ENCODE results near the gene MARK1.

The MARK1 gene

GRCh38 chr1:220527908-220528678 is at the start of gene MARK1:
Gene MARK1, plus strand, starts transcription at chr1:220528136. Its CDS starts 687 bp downstream, at chr1:220528823.
- DNase-seq (ENCODE audit: low read depth): peak; percentile 34

GRCh38 chr1:220483700-220484099 is 44.2 kb upstream of the MARK1 start:
- no peak for DNase-seq (ENCODE audit: low read depth)

GRCh38 chr1:220484135-220484534 is 43.8 kb upstream of the MARK1 start:
- no peak for DNase-seq (ENCODE audit: low read depth)

- peak; percentile 2 for DNase-seq (ENCODE audit: low read depth)
Observed at GRCh38 chr1:220485131-220485530, 42.8 kb upstream of the MARK1 start.

- no peak for DNase-seq (ENCODE audit: low read depth)
Observed at GRCh38 chr1:220485791-220486190, 42.1 kb upstream of the MARK1 start.

GRCh38 chr1:220487297-220487820 is 40.6 kb upstream of the MARK1 start:
- peak; percentile 49 for DNase-seq (ENCODE audit: low read depth)

- no peak for DNase-seq (ENCODE audit: low read depth)
Observed at GRCh38 chr1:220491891-220492290, 36.0 kb upstream of the MARK1 start.

- no peak for DNase-seq (ENCODE audit: low read depth)
Observed at GRCh38 chr1:220497220-220497947, 30.6 kb upstream of the MARK1 start.

- DNase-seq (ENCODE audit: low read depth): peak; percentile 35
Observed at GRCh38 chr1:220498188-220498587, 29.7 kb upstream of the MARK1 start.

- no peak for DNase-seq (ENCODE audit: low read depth)
Observed at GRCh38 chr1:220500372-220500771, 27.6 kb upstream of the MARK1 start.

- DNase-seq (ENCODE audit: low read depth): no peak
Observed at GRCh38 chr1:220504329-220504728, 23.6 kb upstream of the MARK1 start.

- no peak for DNase-seq (ENCODE audit: low read depth)
Observed at GRCh38 chr1:220507085-220507484, 20.9 kb upstream of the MARK1 start.

- DNase-seq (ENCODE audit: low read depth): peak; percentile 75
Observed at GRCh38 chr1:220511179-220511578, 16.8 kb upstream of the MARK1 start.

GRCh38 chr1:220511785-220512184 is 16.2 kb upstream of the MARK1 start:
- no peak for DNase-seq (ENCODE audit: low read depth)

GRCh38 chr1:220513834-220514233 is 14.1 kb upstream of the MARK1 start:
- DNase-seq (ENCODE audit: low read depth): no peak

- DNase-seq (ENCODE audit: low read depth): no peak
Observed at GRCh38 chr1:220514256-220514655, 13.7 kb upstream of the MARK1 start.

GRCh38 chr1:220516014-220516721 is 11.8 kb upstream of the MARK1 start:
- DNase-seq (ENCODE audit: low read depth): no peak

GRCh38 chr1:220516722-220517042 is 11.3 kb upstream of the MARK1 start:
- DNase-seq (ENCODE audit: low read depth): no peak

GRCh38 chr1:220521778-220522177 is 6.2 kb upstream of the MARK1 start:
- DNase-seq (ENCODE audit: low read depth): no peak

- peak; percentile 3 for DNase-seq (ENCODE audit: low read depth)
Observed at GRCh38 chr1:220526294-220526693, 1.6 kb upstream of the MARK1 start.

GRCh38 chr1:220527279-220527907 is 543 bp upstream of the MARK1 start:
- DNase-seq (ENCODE audit: low read depth): no peak
